Endodermal cell (in vitro differentiated cells): ENCODE data around the gene MOB1A. TPM values are rescaled to one million over a fixed set of nuclear protein-coding genes. Genes with fewer than 3 reads are reported as not detected.

Source experiments
- DNase-seq: peaks from one replicate; pipeline ENCODE4 v3.0.0-alpha.2; 2017
- H3K27ac ChIP-seq: 2 replicates; pipeline ENCODE4 v1.5.1; 2013; ENCODE audit warnings: mild to moderate bottlenecking, low read depth, low read length, moderate library complexity
- H3K27me3 ChIP-seq: 2 replicates; pipeline ENCODE4 v1.6.1; 2013; ENCODE audit warnings: mild to moderate bottlenecking, low read length, moderate library complexity; ENCODE audit not compliant: insufficient read depth, control insufficient read depth, poor library complexity, severe bottlenecking
- H3K36me3 ChIP-seq: 2 replicates; pipeline ENCODE4 v1.7.0; 2013; ENCODE audit warnings: mild to moderate bottlenecking, low read length, moderate library complexity; ENCODE audit not compliant: control insufficient read depth, insufficient read depth
- H3K4me1 ChIP-seq: one replicate; pipeline ENCODE4 v1.7.0; 2013; ENCODE audit warnings: low read length; ENCODE audit not compliant: control insufficient read depth, insufficient read depth
- H3K4me3 ChIP-seq: 2 replicates; pipeline ENCODE4 v1.5.1; 2013; ENCODE audit warnings: mild to moderate bottlenecking, low read length, moderate library complexity
- H3K9ac ChIP-seq: 2 replicates; pipeline ENCODE4 v1.6.1; 2013; ENCODE audit warnings: mild to moderate bottlenecking, low read length, moderate library complexity; ENCODE audit not compliant: poor library complexity, severe bottlenecking; ENCODE audit errors: extremely low read depth
- H3K9me3 ChIP-seq: 2 replicates; pipeline ENCODE4 v1.6.1; 2013; ENCODE audit warnings: mild to moderate bottlenecking, low read length, moderate library complexity; ENCODE audit not compliant: control insufficient read depth
- H3K27ac Mint-ChIP-seq: 2 replicates; pipeline ENCODE4 v1.8.0; 2020; ENCODE audit warnings: mixed read lengths
- H3K27me3 Mint-ChIP-seq: 2 replicates; pipeline ENCODE4 v1.8.0; 2021; ENCODE audit warnings: mild to moderate bottlenecking, mixed read lengths; ENCODE audit not compliant: insufficient read depth
- H3K36me3 Mint-ChIP-seq: 2 replicates; pipeline ENCODE4 v1.8.0; 2020; ENCODE audit warnings: low read depth, mixed read lengths
- H3K4me1 Mint-ChIP-seq: 2 replicates; pipeline ENCODE4 v1.8.0; 2020; ENCODE audit warnings: mixed read lengths
- H3K4me3 Mint-ChIP-seq: 2 replicates; pipeline ENCODE4 v1.8.0; 2020; ENCODE audit warnings: mild to moderate bottlenecking, moderate library complexity, mixed read lengths
- H3K9me3 Mint-ChIP-seq: 2 replicates; pipeline ENCODE4 v1.8.0; 2020; ENCODE audit warnings: mild to moderate bottlenecking, mixed read lengths
- CTCF ChIP-seq: fragments of 200-600 bp; sonication (generic); conservative IDR thresholded peaks from 2 replicates; pipeline ENCODE4 v1.5.0; 2021; ENCODE audit warnings: antibody characterized with exemption, mild to moderate bottlenecking
- WGBS, 2 experiments: methylation state at CpG; one replicate each; pipeline versions ENCODE4 v1.1.5 to v1.1.7; 2013; ENCODE audit warnings: missing lambda C conversion rate in 2 of 2, mixed read lengths in 1 of 2; ENCODE audit not compliant: insufficient coverage in 1 of 2, insufficient read length in 1 of 2; 5-methylcytosine and 5-hydroxymethylcytosine counted together
- total RNA-seq, 2 donors: library from RNA; stranded (reverse); fragmentation: NEBNext Ultra II Directional in 1 of 2; extraction: Animal tissue kit (Norgen Biotek cat#: 25700) in 1 of 2; gene quantifications; 2 replicates in 1 of 2; 3 replicates in 1 of 2; pipeline ENCODE4 v1.2.1, GENCODE V29; 2021

Gene MOB1A
- total RNA-seq, 2 donors from 2014 or later: 92.3 to 125 TPM

DNA sequence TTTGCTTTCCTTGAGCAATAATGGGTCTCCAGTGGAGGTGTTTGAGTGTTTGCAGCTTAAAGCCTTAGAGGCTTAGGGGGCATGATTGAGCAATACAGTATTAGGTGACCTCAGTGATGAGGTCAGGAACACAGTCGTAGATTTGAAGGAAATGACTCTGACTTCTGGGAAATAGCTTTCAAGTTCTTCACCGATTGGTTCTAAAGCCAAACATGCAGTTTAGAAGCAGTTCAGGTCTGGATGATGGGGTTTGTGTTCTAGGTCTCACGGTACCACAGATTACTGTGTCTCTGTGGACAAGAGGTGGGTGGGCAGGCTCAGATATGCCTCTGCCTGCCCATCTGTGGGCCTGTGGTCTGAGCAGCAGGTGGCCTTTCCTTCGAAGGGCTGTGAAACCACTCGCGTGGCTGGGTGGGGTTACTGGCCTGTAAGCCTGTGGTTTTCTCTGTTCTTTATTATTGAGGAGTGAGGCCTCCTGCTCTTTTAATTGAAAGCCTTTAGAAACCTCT, 27.6 kb upstream of the MOB1A start:
- Mint-ChIP-seq H3K4me1 (peaks cover 12% of the 10 kb centered on the region), H3K27ac (peak overlapping the region; percentile 85), H3K27me3 (no peaks in the 10 kb centered on the region), H3K36me3 (peaks cover 46% of the 10 kb centered on the region), H3K4me3 (no peak overlapping the region), H3K9me3 (no peaks in the 10 kb centered on the region)
- Histone ChIP-seq H3K27me3 (no peaks in the 10 kb centered on the region), H3K9ac (no peak overlapping the region), H3K36me3 (peaks cover 92% of the 10 kb centered on the region), H3K4me1 (no peaks in the 10 kb centered on the region), H3K9me3 (no peaks in the 10 kb centered on the region), H3K27ac (no peak overlapping the region), H3K4me3 (no peak overlapping the region)
- WGBS, 2 experiments: 92 to 95% methylated on average over 5 to 6 of the region's 6 CpGs
- TF ChIP-seq CTCF: no peak
- DNase-seq: peak; percentile 59

DNA sequence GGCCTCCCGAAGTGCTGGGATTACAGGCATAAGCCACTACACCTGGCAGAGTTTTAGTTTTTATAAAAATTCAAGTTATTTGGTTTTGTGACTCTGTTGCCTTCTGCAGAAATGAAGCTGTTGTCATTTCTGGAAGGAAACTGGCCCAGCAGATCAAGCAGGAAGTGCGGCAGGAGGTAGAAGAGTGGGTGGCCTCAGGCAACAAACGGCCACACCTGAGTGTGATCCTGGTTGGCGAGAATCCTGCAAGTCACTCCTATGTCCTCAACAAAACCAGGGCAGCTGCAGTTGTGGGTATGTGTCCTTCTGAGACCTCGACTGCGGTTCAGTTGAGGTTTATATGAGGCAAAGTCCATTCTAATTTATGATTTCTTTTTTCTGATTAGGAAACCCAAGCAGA, 26.9 kb upstream of the MOB1A start:
- H3K4me1 ChIP-seq: no peaks in the 10 kb centered on the region
- H3K4me1 Mint-ChIP-seq: peaks cover 16% of the 10 kb centered on the region
- H3K36me3 ChIP-seq: peaks cover 86% of the 10 kb centered on the region
- H3K27ac Mint-ChIP-seq: peak overlapping the region; percentile 80
- H3K4me3 Mint-ChIP-seq: no peak overlapping the region
- H3K27me3 Mint-ChIP-seq: no peaks in the 10 kb centered on the region
- H3K36me3 Mint-ChIP-seq: peaks cover 42% of the 10 kb centered on the region
- H3K9ac ChIP-seq: no peak overlapping the region
- H3K4me3 ChIP-seq: no peak overlapping the region
- WGBS, 2 experiments: 92 to 100% methylated on average over 4 to 6 of the region's 6 CpGs
- H3K9me3 ChIP-seq: no peaks in the 10 kb centered on the region
- DNase-seq: peak; percentile 40
- H3K9me3 Mint-ChIP-seq: no peaks in the 10 kb centered on the region
- no peaks in the 10 kb centered on the region for H3K27me3 ChIP-seq
- no peak for TF ChIP-seq CTCF
- H3K27ac ChIP-seq: no peak overlapping the region

DNA sequence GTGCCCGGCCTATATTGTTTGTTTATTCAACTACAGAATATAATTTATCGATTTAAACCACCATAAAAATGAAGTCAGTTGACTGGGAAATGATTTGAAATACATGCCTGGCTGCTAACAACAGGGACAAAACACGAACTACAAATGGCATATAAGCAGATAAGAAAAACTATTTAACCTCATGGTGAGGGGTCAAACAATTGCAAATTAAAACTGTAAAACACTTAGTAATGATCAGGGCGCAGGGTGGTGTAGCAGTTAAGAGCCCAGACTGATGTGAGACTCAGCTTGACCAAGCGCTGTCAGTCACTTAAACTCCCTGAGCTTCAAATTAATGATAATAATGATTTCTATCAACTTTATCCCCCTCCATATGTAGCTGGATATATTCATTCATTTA, 26.4 kb upstream of the MOB1A start:
- Mint-ChIP-seq H3K9me3 (no peaks in the 10 kb centered on the region), H3K4me3 (no peak overlapping the region), H3K4me1 (peaks cover 20% of the 10 kb centered on the region), H3K36me3 (peaks cover 39% of the 10 kb centered on the region), H3K27ac (peak overlapping the region; percentile 80), H3K27me3 (no peaks in the 10 kb centered on the region)
- peak; percentile 12 for DNase-seq
- H3K36me3 ChIP-seq: peaks cover 81% of the 10 kb centered on the region
- no peaks in the 10 kb centered on the region for H3K9me3 ChIP-seq
- H3K4me1 ChIP-seq: no peaks in the 10 kb centered on the region
- H3K27me3 ChIP-seq: no peaks in the 10 kb centered on the region
- no peak for TF ChIP-seq CTCF
- H3K27ac ChIP-seq: no peak overlapping the region
- no peak overlapping the region for H3K9ac ChIP-seq
- 85 to 90% methylated on average over 3 to 5 of the region's 5 CpGs for WGBS, 2 experiments
- no peak overlapping the region for H3K4me3 ChIP-seq
